K562 (cell line): ENCODE measurements around the gene ABHD8. TPM values are rescaled to one million over a fixed set of nuclear protein-coding genes. Genes with fewer than 3 reads are reported as not detected.

Experiments used
- ATAC-seq: fragments of 200-7000 bp; cut with Tn5 transposase; 3 replicates; pipeline ENCODE4 v1.9.1; 2020; ENCODE audit warnings: moderate library complexity
- BruUV-seq: library from RNA; stranded (reverse); fragments of 400-500 nt; replicated peaks from 2 replicates; lab custom pipeline; 2021; lab: Mats Ljungman, UMichigan
- CTCF ChIA-PET: fragments of 300-600 bp; formaldehyde crosslinking; extraction: SDS; loops from one replicate; lab custom pipeline; 2021; ENCODE audit warnings: low intra/inter-chr PET ratio; lab: Yijun Ruan, JAX
- POLR2A ChIA-PET: fragments of 300-600, 350-650 bp; sonication (Branson Sonifier 250); formaldehyde crosslinking; extraction: SDS; loops from one replicate; lab custom pipeline; 2021; ENCODE audit warnings: antibody characterized with exemption, inconsistent platforms; lab: Yijun Ruan, JAX
- DNase-seq, 4 experiments: peaks; one replicate each; pipeline versions ENCODE4 v3.0.0 to v3.0.0-alpha.2; 2011 to 2018; ENCODE audit warnings: low spot score in 3 of 4, mixed read lengths in 3 of 4; ENCODE audit errors: extremely low read depth in 1 of 4
- FAIRE-seq: peaks from 2 replicates; lab custom pipeline; 2011; peaks lifted over from hg19 to GRCh38; lab: Jason Lieb, UNC
- H2AFZ ChIP-seq: 2 replicates; pipeline ENCODE4 v1.6.0; 2011; ENCODE audit warnings: low read depth, low read length, control low read depth, inconsistent platforms
- H3K27ac ChIP-seq: fragments of 200-600 bp; 3 replicates; pipeline ENCODE4 v1.8.0; 2011; ENCODE audit warnings: low read depth, mild to moderate bottlenecking, control low read depth, inconsistent platforms, low read length, moderate library complexity, mixed read lengths; ENCODE audit errors: extremely low read depth
- H3K27me3 ChIP-seq, 2 experiments: fragments of 300-600 bp in 1 of 2; 2 replicates in 1 of 2; 3 replicates in 1 of 2; pipeline versions ENCODE4 v1.6.0 to v1.8.0; 2011; ENCODE audit warnings: inconsistent platforms in 2 of 2, low read length in 2 of 2, mild to moderate bottlenecking in 1 of 2, mixed read lengths in 1 of 2, moderate library complexity in 1 of 2; ENCODE audit not compliant: control insufficient read depth in 2 of 2, insufficient read depth in 2 of 2
- H3K36me3 ChIP-seq: fragments of 300-600 bp; 3 replicates; pipeline ENCODE4 v1.8.0; 2011; ENCODE audit warnings: mild to moderate bottlenecking, low read length, inconsistent platforms; ENCODE audit not compliant: control insufficient read depth, insufficient read depth
- H3K4me1 ChIP-seq, 2 experiments: fragments of 200-600 bp in 1 of 2; replicated peaks in 1 of 2; 2 replicates in 1 of 2; 3 replicates in 1 of 2; pipeline versions ENCODE4 v1.5.1 to v1.8.0; 2011; ENCODE audit warnings: inconsistent platforms in 2 of 2, low read length in 2 of 2, mild to moderate bottlenecking in 1 of 2, mixed read lengths in 1 of 2, moderate library complexity in 1 of 2; ENCODE audit not compliant: control insufficient read depth in 2 of 2, insufficient read depth in 2 of 2
- H3K4me2 ChIP-seq: 2 replicates; pipeline ENCODE4 v1.6.1; 2011; ENCODE audit warnings: low read length, control low read depth, inconsistent platforms, mixed read lengths; ENCODE audit not compliant: insufficient read depth
- H3K4me3 ChIP-seq: fragments of 200-600 bp; sonication (generic), shearing (Covaris generic); 2 replicates; pipeline ENCODE4 v1.5.1; 2016; ENCODE audit warnings: control low read depth, inconsistent platforms
- H3K79me2 ChIP-seq: fragments of 200-600 bp; 3 replicates; pipeline ENCODE4 v1.8.0; 2011; ENCODE audit warnings: low read length, inconsistent platforms; ENCODE audit not compliant: control insufficient read depth, insufficient read depth
- H3K9ac ChIP-seq, 2 experiments: 2 replicates each; pipeline versions ENCODE4 v1.6.0 to v1.6.1; 2011; ENCODE audit warnings: low read depth in 2 of 2, low read length in 2 of 2, control low read depth in 1 of 2, inconsistent platforms in 1 of 2, mild to moderate bottlenecking in 1 of 2, mixed read lengths in 1 of 2; ENCODE audit not compliant: insufficient read depth in 1 of 2
- H3K9me1 ChIP-seq: one replicate; pipeline ENCODE4 v1.6.0; 2011; ENCODE audit warnings: inconsistent platforms, mild to moderate bottlenecking, low read length, moderate library complexity; ENCODE audit not compliant: control insufficient read depth, insufficient read depth
- H3K9me3 ChIP-seq: replicated peaks from 2 replicates; pipeline ENCODE4 v1.5.1; 2011; ENCODE audit warnings: low read depth, low read length, inconsistent platforms; ENCODE audit not compliant: control insufficient read depth, insufficient read depth
- H4K20me1 ChIP-seq: replicated peaks from 2 replicates; pipeline ENCODE4 v1.6.1; 2011; ENCODE audit warnings: low read length, inconsistent platforms, mixed read lengths; ENCODE audit not compliant: control insufficient read depth, insufficient read depth
- ETV6 ChIP-seq, 3 experiments: fragments of 150-350 bp in 1 of 3; sonication (generic) in 1 of 3; formaldehyde crosslinking in 1 of 3; IDR thresholded peaks; 2 replicates each; pipeline versions ENCODE4 v1.6.1 to v1.8.0; 2014 to 2022; ENCODE audit warnings: borderline replicate concordance in 2 of 3, low read depth in 2 of 3, antibody characterized with exemption in 1 of 3, low read length in 1 of 3, mild to moderate bottlenecking in 1 of 3, missing genetic modification reagents in 1 of 3
- FOXP1 ChIP-seq: sonication (generic); formaldehyde crosslinking; IDR thresholded peaks from 2 replicates; pipeline ENCODE4 v1.8.0; 2022; ENCODE audit warnings: mild to moderate bottlenecking, missing genetic modification reagents
- KLF16 ChIP-seq: IDR thresholded peaks from 2 replicates; pipeline ENCODE4 v1.6.1; 2016; ENCODE audit warnings: antibody characterized with exemption
- MAFG ChIP-seq: fragments of 450-650 bp; conservative IDR thresholded peaks from 2 replicates; pipeline ENCODE4 v1.6.1; 2016; ENCODE audit warnings: missing genetic modification characterization, missing compliant biosample characterization
- MTA2 ChIP-seq: fragments of 450-650 bp; IDR thresholded peaks from 2 replicates; pipeline ENCODE4 v1.6.1; 2016; ENCODE audit warnings: low read depth
- NR2F6 ChIP-seq: fragments of 450-650 bp; formaldehyde crosslinking; IDR thresholded peaks from 2 replicates; pipeline ENCODE4 v1.4.0; 2020; ENCODE audit warnings: mild to moderate bottlenecking
- OTX1 ChIP-seq: fragments of 450-650 bp; formaldehyde crosslinking; IDR thresholded peaks from 2 replicates; pipeline ENCODE4 v1.4.0; 2022; ENCODE audit warnings: mild to moderate bottlenecking
- PCBP1 ChIP-seq: fragments of 200-400 bp; formaldehyde crosslinking; IDR thresholded peaks from 2 replicates; pipeline ENCODE4 v1.6.1; 2018; ENCODE audit warnings: mild to moderate bottlenecking, low read depth, low read length; ENCODE audit not compliant: poor library complexity, severe bottlenecking
- RFX1 ChIP-seq: fragments of 450-650 bp; IDR thresholded peaks from 2 replicates; pipeline ENCODE4 v1.6.1; 2016; ENCODE audit warnings: mild to moderate bottlenecking, moderate library complexity
- SIRT6 ChIP-seq: IDR thresholded peaks from one replicate; pipeline ENCODE4 v1.6.1; 2012; ENCODE audit warnings: low read depth, mild to moderate bottlenecking, control low read depth, inconsistent platforms, low read length, moderate library complexity
- SMAD3 ChIP-seq: fragments of 450-650 bp; formaldehyde crosslinking; conservative IDR thresholded peaks from 2 replicates; pipeline ENCODE4 v1.4.0; 2020; ENCODE audit warnings: mild to moderate bottlenecking
- SREBF2 ChIP-seq: sonication (generic); formaldehyde crosslinking; IDR thresholded peaks from 2 replicates; pipeline ENCODE4 v1.4.0; 2020; ENCODE audit warnings: mild to moderate bottlenecking, missing genetic modification reagents
- XRCC4 ChIP-seq: IDR thresholded peaks from one replicate; pipeline ENCODE4 v1.6.1; 2011; ENCODE audit not compliant: insufficient read depth, insufficient read length; ENCODE audit errors: extremely low read depth
- ZBTB12 ChIP-seq: fragments of 250-450 bp; sonication (Bioruptor Pico); IDR thresholded peaks from 2 replicates; pipeline ENCODE4 v1.4.0; 2020
- ZNF232 ChIP-seq: sonication (generic); formaldehyde crosslinking; IDR thresholded peaks from 2 replicates; pipeline ENCODE4 v1.8.0; 2022; ENCODE audit warnings: mild to moderate bottlenecking, missing genetic modification reagents
- ZNF507 ChIP-seq: conservative IDR thresholded peaks from 2 replicates; pipeline ENCODE4 v1.6.1; 2017; ENCODE audit warnings: missing genetic modification characterization, missing compliant biosample characterization
- ZNF76 ChIP-seq: fragments of 250-450 bp; sonication (Bioruptor Pico); IDR thresholded peaks from 2 replicates; pipeline ENCODE4 v1.4.0; 2020; ENCODE audit warnings: mild to moderate bottlenecking, moderate library complexity, borderline replicate concordance
- ZNF764 ChIP-seq: fragments of 250-450 bp; sonication (Bioruptor Pico); IDR thresholded peaks from 2 replicates; pipeline ENCODE4 v1.4.0; 2020; ENCODE audit warnings: low read depth, mild to moderate bottlenecking, moderate library complexity
- ZSCAN32 ChIP-seq: fragments of 450-650 bp; formaldehyde crosslinking; IDR thresholded peaks from 2 replicates; pipeline ENCODE4 v1.4.0; 2020; ENCODE audit warnings: mild to moderate bottlenecking, moderate library complexity
- WGBS: fragments of 100-300 bp; shearing (Covaris generic); methylation state at CpG from one replicate; pipeline ENCODE4 v1.1.6; 2016; ENCODE audit warnings: low coverage, mixed read lengths; ENCODE audit not compliant: insufficient coverage; ENCODE audit errors: missing lambda C conversion rate; 5-methylcytosine and 5-hydroxymethylcytosine counted together
- in situ Hi-C: fragments of 300-500 bp; cut with MboI; formaldehyde crosslinking; loops from 4 replicates; pipeline ENCODE4 v1.15.0; 2018; ENCODE audit warnings: inconsistent platforms, mixed read lengths
- intact Hi-C: fragments of 100-400 bp; cut with micrococcal nuclease; formaldehyde crosslinking; loops from 2 replicates; pipeline ENCODE4 v1.14.2; 2022
- polyA plus RNA-seq, 8 experiments: library from polyadenylated mRNA; depleted of rRNA in 4 of 8; stranded (reverse) in 5 of 8; unstranded in 3 of 8; fragments of >200 nt; fragmentation: Nextera tagmentation in 2 of 8; fragmentation: Illumina TruSeq in 1 of 8; extraction: Ambion mirVana in 2 of 8; extraction: Trizol in 1 of 8; gene quantifications; 2 replicates each; pipeline versions ENCODE4 v1.2.1 to v1.2.3, GENCODE V29; 2011 to 2014; ENCODE audit warnings: inconsistent platforms in 1 of 8, missing spikeins in 1 of 8
- total RNA-seq, 7 experiments: library from RNA; depleted of rRNA in 6 of 7; stranded (reverse); fragments of >200 nt in 6 of 7; fragmentation: Illumina TruSeq in 2 of 7; extraction: Trizol in 2 of 7; gene quantifications; 2 replicates each; pipeline versions ENCODE4 v1.2.1 to v1.2.3, GENCODE V29; 2011 to 2021; ENCODE audit warnings: low replicate concordance in 1 of 7

Gene ABHD8
- total and polyA plus RNA-seq, 9 of the 15 experiments (the other 6 are each of a cell fraction or from before 2014, with no cell fraction given): 0.04 to 6.6 (median 2.0) TPM; not detected in 1

DNA sequence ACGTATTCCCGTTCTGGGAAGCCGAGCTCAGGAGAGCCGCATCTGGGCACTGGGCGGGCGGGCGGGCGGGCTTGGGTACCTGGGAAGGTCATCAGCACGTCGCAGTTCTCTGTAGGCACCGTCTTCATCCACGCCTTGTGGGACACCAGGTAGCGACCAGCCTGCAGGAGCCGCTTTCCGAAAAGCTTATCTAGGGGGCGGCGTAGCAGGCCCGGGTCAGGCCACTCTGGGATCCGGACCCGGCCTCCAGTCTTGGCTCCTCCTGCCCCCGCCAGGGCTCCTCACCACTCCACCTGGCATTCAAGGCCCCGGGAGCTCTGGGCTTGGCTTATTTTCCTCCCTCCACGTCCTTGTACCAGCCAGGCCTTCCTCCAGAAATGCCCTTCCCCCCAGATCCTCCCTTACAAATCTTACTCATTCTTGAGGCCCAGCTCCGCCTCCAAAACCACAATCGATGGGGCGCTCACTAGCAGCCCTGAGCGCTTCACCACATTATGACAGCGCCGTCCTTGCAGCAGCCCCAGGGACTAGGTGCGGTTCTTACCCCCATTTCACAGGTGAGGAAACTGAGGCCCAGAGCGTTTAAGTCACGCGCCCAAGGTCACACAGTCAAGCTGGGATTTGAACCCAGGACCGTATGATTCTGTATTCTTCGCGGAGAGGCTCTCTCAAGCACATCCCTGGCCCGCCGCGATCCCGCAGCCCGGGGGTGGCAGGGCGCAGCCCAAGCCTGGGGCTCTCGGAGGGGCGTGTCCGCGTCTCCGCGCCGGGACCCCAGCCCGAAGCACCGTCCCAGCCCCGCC lies 30.6 kb upstream of the ABHD8 start:
- peaks cover 12% of the 10 kb centered on the region; the same call in 1 of the 3 replicates for H3K36me3 ChIP-seq
- H3K9ac ChIP-seq: peak overlapping the region; percentile 69 to 90
- peak overlapping the region; percentile 69 for H3K4me3 ChIP-seq
- intact Hi-C loops: loop anchor here (1.0 to 2.0 kb wide), 2 partner anchors 25 to 41 kb away; partner anchors contain the start of gene DDA1
- peak overlapping the region; percentile 76 for H3K4me2 ChIP-seq
- no peaks in the 10 kb centered on the region; the same call in 1 of the 2 replicates for H3K9me3 ChIP-seq
- in situ Hi-C loops: no loop called here
- 11% methylated on average over 46 of the region's 52 CpGs for WGBS
- H3K27me3 ChIP-seq: no peaks in the 10 kb centered on the region
- POLR2A ChIA-PET: interaction anchor here (0.6 to 7.9 kb wide), 13 partner anchors 9 to 343 kb away, joined by 3 to 78 read pairs (median 3); partner anchors contain the start of genes BST2 and DDA1
- TSS peak; percentile 21 for BruUV-seq
- H3K4me1 ChIP-seq: peaks cover 29 to 72% of the 10 kb centered on the region in 2 experiments; a peak in 4 of 5 replicates
- DNase-seq: peak; percentile 69 to 95 (median 78)
- ATAC-seq: peak; percentile 27
- peak overlapping the region; percentile 75 for H3K27ac ChIP-seq
- H4K20me1 ChIP-seq: no peaks in the 10 kb centered on the region; the same call in 1 of the 2 replicates
- CTCF ChIA-PET: interaction anchor here (0.6 to 1.5 kb wide), 2 partner anchors 28 to 46 kb away, joined by 3 read pairs; partner anchors contain the start of gene MRPL34
- peak overlapping the region; percentile 90 for H2AFZ ChIP-seq
- no peaks in the 10 kb centered on the region for H3K9me1 ChIP-seq
- FAIRE-seq: peak; percentile 92
- peaks cover 22% of the 10 kb centered on the region for H3K79me2 ChIP-seq
- no peak; the same call in 1 of the 2 replicates for TF ChIP-seq ZNF76 (CRISPR knock-in tag)
- no peak for TF ChIP-seq ZNF507
- no peak for TF ChIP-seq SMAD3 (CRISPR knock-in tag)
- no peak; the same call in 1 of the 2 replicates for TF ChIP-seq ZNF764
- no peak for TF ChIP-seq PCBP1
- no peak for TF ChIP-seq KLF16
- TF ChIP-seq FOXP1 (CRISPR knock-in tag): peak; percentile 48
- no peak for TF ChIP-seq SIRT6
- TF ChIP-seq ZBTB12: 0 out of 2 replicates have a peak, but pooled peaks have one; percentile 40
- TF ChIP-seq MAFG (tag): no peak
- no peak for TF ChIP-seq RFX1
- TF ChIP-seq OTX1 (CRISPR knock-in tag): peak; percentile 90
- no peak for TF ChIP-seq SREBF2 (CRISPR knock-in tag)
- TF ChIP-seq ETV6 (IDR thresholded peaks at IDR 0.05; ENCODE audit: borderline replicate concordance in 1 of 2, low read depth in 2 of 2, low read length in 1 of 2): no peak; a peak in 1 of 4 replicates
- no peak for TF ChIP-seq ETV6 (CRISPR knock-in tag; IDR thresholded peaks at IDR 0.05; ENCODE audit: borderline replicate concordance)
- TF ChIP-seq ZNF232 (CRISPR knock-in tag): no peak
- no peak for TF ChIP-seq NR2F6
- TF ChIP-seq MTA2: no peak
- TF ChIP-seq XRCC4: no peak
- peak; percentile 4; the same call in 1 of the 2 replicates for TF ChIP-seq ZSCAN32 (CRISPR knock-in tag)
